HepG2 (cell line): ENCODE data around the gene C20orf204. TPM values are rescaled to one million over a fixed set of nuclear protein-coding genes. Genes with fewer than 3 reads are reported as not detected.

Experiments used
- AKNA ChIP-seq: sonication (generic); formaldehyde crosslinking; IDR thresholded peaks from 2 replicates; pipeline ENCODE4 v1.4.0; 2020; ENCODE audit warnings: missing genetic modification reagents, borderline replicate concordance
- DMAP1 ChIP-seq: IDR thresholded peaks from 2 replicates; pipeline ENCODE4 v1.6.1; 2016
- GATA4 ChIP-seq: sonication (generic); IDR thresholded peaks from 2 replicates; pipeline ENCODE4 v1.6.1; 2016; ENCODE audit warnings: antibody characterized with exemption, low read depth, borderline replicate concordance
- IRF2 ChIP-seq: IDR thresholded peaks from 2 replicates; pipeline ENCODE4 v1.6.1; 2018; ENCODE audit warnings: missing genetic modification reagents, missing compliant biosample characterization
- MYNN ChIP-seq: sonication (generic); formaldehyde crosslinking; IDR thresholded peaks from 2 replicates; pipeline ENCODE4 v1.4.0; 2020; ENCODE audit warnings: mild to moderate bottlenecking, low read depth, missing genetic modification reagents
- NR2F1 ChIP-seq, 2 experiments: fragments of 450-650 bp in 1 of 2; formaldehyde crosslinking in 1 of 2; IDR thresholded peaks; 2 replicates each; pipeline versions ENCODE4 v1.5.0 to v1.6.1; 2016 to 2020; ENCODE audit warnings: mild to moderate bottlenecking in 1 of 2, missing compliant biosample characterization in 1 of 2, missing genetic modification reagents in 1 of 2, moderate library complexity in 1 of 2
- TFDP1 ChIP-seq: IDR thresholded peaks from 2 replicates; pipeline ENCODE4 v1.6.1; 2016; ENCODE audit warnings: missing compliant biosample characterization, missing genetic modification reagents, borderline replicate concordance
- ZFAT ChIP-seq: sonication (generic); formaldehyde crosslinking; conservative IDR thresholded peaks from 2 replicates; pipeline ENCODE4 v1.8.1; 2023; ENCODE audit warnings: missing genetic modification reagents, inconsistent platforms
- ZMYM2 ChIP-seq: sonication (generic); formaldehyde crosslinking; IDR thresholded peaks from 2 replicates; pipeline ENCODE4 v1.8.0; 2022; ENCODE audit warnings: mild to moderate bottlenecking, missing genetic modification reagents
- ZNF431 ChIP-seq: sonication (generic); formaldehyde crosslinking; IDR thresholded peaks from 2 replicates; pipeline ENCODE4 v1.9.0; 2022; ENCODE audit warnings: missing genetic modification reagents, low read depth, mild to moderate bottlenecking, borderline replicate concordance
- ZNF501 ChIP-seq: sonication (generic); formaldehyde crosslinking; IDR thresholded peaks from 2 replicates; pipeline ENCODE4 v1.5.1; 2020; ENCODE audit warnings: mild to moderate bottlenecking, moderate library complexity, missing genetic modification reagents
- ZNF574 ChIP-seq: sonication (generic); formaldehyde crosslinking; IDR thresholded peaks from 2 replicates; pipeline ENCODE4 v1.4.0; 2020; ENCODE audit warnings: missing genetic modification reagents
- ZNF749 ChIP-seq: sonication (generic); formaldehyde crosslinking; IDR thresholded peaks from 2 replicates; pipeline ENCODE4 v1.8.0; 2022; ENCODE audit warnings: mild to moderate bottlenecking, missing genetic modification reagents, moderate library complexity, borderline replicate concordance
- polyA plus RNA-seq, 8 experiments: library from polyadenylated mRNA; depleted of rRNA in 3 of 8; stranded (reverse) in 7 of 8; unstranded in 1 of 8; fragments of >200 nt; fragmentation: Illumina TruSeq in 4 of 8; extraction: Trizol in 4 of 8; gene quantifications; 2 replicates each; pipeline versions ENCODE4 v1.2.1 to v1.2.3, GENCODE V29; 2011 to 2016; ENCODE audit warnings: low read depth in 4 of 8, missing spikeins in 1 of 8, mixed read lengths in 1 of 8; ENCODE audit not compliant: insufficient read depth in 1 of 8
- total RNA-seq, 5 experiments: library from RNA; depleted of rRNA; stranded (reverse); fragments of >200 nt; fragmentation: Illumina TruSeq; extraction: Trizol; gene quantifications; 2 replicates each; pipeline ENCODE4 v1.2.3, GENCODE V29; 2016; ENCODE audit warnings: low read depth in 1 of 5
- TF ChIP-seq, protein P1 (sequence below): fragments of 450-650 bp; IDR thresholded peaks from 2 replicates; pipeline ENCODE4 v1.6.1; 2016
- TF ChIP-seq, protein P2 (sequence below): sonication (generic); formaldehyde crosslinking; IDR thresholded peaks from 2 replicates; pipeline ENCODE4 v1.4.0; 2020; ENCODE audit warnings: mild to moderate bottlenecking, missing genetic modification reagents
- TF ChIP-seq, protein P3 (sequence below): sonication (generic); formaldehyde crosslinking; IDR thresholded peaks from 2 replicates; pipeline ENCODE4 v1.9.0; 2021; ENCODE audit warnings: missing genetic modification reagents, mild to moderate bottlenecking, borderline replicate concordance

C20orf204 gene
- total and polyA plus RNA-seq, 2 of the 13 experiments (the other 11 are each of a cell fraction or from before 2014, with no cell fraction given): 22.1 to 80.0 TPM

DNA sequence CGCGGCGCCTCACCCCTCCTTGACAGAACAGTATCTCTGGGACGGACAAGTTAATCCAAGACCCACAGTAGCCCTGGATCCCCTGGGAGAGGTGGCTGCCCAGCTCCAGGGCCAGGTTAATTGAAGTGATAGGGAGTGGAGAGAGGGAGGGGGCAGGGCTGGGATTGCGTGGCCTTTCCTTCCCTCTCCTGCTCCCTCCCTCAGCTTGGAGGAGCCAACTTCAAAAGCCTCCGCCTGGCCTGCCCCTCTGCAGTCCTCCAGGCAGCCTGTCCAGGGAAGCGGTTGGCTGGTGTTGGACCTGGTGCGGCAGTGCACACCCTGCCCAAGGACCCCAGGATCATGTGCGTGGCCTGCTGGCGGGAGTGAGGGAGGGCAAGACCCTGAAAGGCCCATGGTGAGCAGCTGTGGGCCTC lies at the start of gene C20orf204 (continued):
- TF ChIP-seq IRF2 (CRISPR knock-in tag): peak; percentile 47; the same call in 1 of the 2 replicates
- TF ChIP-seq, protein P1, sequence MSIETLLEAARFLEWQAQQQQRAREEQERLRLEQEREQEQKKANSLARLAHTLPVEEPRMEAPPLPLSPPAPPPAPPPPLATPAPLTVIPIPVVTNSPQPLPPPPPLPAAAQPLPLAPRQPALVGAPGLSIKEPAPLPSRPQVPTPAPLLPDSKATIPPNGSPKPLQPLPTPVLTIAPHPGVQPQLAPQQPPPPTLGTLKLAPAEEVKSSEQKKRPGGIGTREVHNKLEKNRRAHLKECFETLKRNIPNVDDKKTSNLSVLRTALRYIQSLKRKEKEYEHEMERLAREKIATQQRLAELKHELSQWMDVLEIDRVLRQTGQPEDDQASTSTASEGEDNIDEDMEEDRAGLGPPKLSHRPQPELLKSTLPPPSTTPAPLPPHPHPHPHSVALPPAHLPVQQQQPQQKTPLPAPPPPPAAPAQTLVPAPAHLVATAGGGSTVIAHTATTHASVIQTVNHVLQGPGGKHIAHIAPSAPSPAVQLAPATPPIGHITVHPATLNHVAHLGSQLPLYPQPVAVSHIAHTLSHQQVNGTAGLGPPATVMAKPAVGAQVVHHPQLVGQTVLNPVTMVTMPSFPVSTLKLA: no peak; the same call in 1 of the 2 replicates
- no peak for TF ChIP-seq AKNA
- peak; percentile 96 for TF ChIP-seq DMAP1
- TF ChIP-seq, protein P2, sequence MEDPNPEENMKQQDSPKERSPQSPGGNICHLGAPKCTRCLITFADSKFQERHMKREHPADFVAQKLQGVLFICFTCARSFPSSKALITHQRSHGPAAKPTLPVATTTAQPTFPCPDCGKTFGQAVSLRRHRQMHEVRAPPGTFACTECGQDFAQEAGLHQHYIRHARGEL (CRISPR knock-in tag): no peak
- TF ChIP-seq ZMYM2 (CRISPR knock-in tag): no peak
- TF ChIP-seq, protein P3, sequence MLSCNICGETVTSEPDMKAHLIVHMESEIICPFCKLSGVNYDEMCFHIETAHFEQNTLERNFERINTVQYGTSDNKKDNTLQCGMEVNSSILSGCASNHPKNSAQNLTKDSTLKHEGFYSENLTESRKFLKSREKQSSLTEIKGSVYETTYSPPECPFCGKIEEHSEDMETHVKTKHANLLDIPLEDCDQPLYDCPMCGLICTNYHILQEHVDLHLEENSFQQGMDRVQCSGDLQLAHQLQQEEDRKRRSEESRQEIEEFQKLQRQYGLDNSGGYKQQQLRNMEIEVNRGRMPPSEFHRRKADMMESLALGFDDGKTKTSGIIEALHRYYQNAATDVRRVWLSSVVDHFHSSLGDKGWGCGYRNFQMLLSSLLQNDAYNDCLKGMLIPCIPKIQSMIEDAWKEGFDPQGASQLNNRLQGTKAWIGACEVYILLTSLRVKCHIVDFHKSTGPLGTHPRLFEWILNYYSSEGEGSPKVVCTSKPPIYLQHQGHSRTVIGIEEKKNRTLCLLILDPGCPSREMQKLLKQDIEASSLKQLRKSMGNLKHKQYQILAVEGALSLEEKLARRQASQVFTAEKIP: no peak
- TF ChIP-seq ZFAT (CRISPR knock-in tag): no peak
- peak; percentile 63; the same call in 1 of the 2 replicates for TF ChIP-seq GATA4
- peak; percentile 85 for TF ChIP-seq ZNF574
- peak in 1 of 2 experiments; percentile 39; a peak in 1 of 4 replicates for TF ChIP-seq NR2F1 (CRISPR knock-in tag; IDR thresholded peaks at IDR 0.05)
- TF ChIP-seq TFDP1 (CRISPR knock-in tag): peak; percentile 71; the same call in 1 of the 2 replicates
- peak; percentile 64; the same call in 1 of the 2 replicates for TF ChIP-seq ZNF431 (CRISPR knock-in tag)
- peak; percentile 56; the same call in 1 of the 2 replicates for TF ChIP-seq ZNF749 (CRISPR knock-in tag)
- no peak for TF ChIP-seq MYNN (CRISPR knock-in tag)
- peak; percentile 50; the same call in 1 of the 2 replicates for TF ChIP-seq ZNF501 (CRISPR knock-in tag)
